ENCODE data around the gene BRIP1.

- TF ChIP-seq CTCF (IDR thresholded peaks at IDR 0.05) (no peak), ATF6 (CRISPR knock-in tag; IDR thresholded peaks at IDR 0.05) (no peak), JUN (CRISPR knock-in tag; IDR thresholded peaks at IDR 0.05) (no peak), MAX (CRISPR knock-in tag; IDR thresholded peaks at IDR 0.05) (no peak), IRF1 (CRISPR knock-in tag; IDR thresholded peaks at IDR 0.05) (no peak), AFF4 (CRISPR knock-in tag; IDR thresholded peaks at IDR 0.05; ENCODE audit: borderline replicate concordance) (no peak), FOXP1 (CRISPR knock-in tag; IDR thresholded peaks at IDR 0.05; ENCODE audit: borderline replicate concordance) (no peak), NR3C1 (CRISPR knock-in tag; conservative IDR thresholded peaks at IDR 0.05; ENCODE audit: low read depth) (no peak), SMAD3 (CRISPR knock-in tag; IDR thresholded peaks at IDR 0.05; ENCODE audit: borderline replicate concordance) (no peak)
These were observed 436 bp upstream of the BRIP1 start for GRCh38 chr17:61863801-61864126.
